ENCODE measurements around the gene SOWAHA. TPM values are rescaled to one million over a fixed set of nuclear protein-coding genes. Genes with fewer than 3 reads are reported as not detected.

Gene SOWAHA
- total RNA-seq, 1 experiment from 2014 or later: 0.20 TPM

- H4K20me1 ChIP-seq (ENCODE audit: control insufficient read depth, insufficient read depth, insufficient read length): no peaks in the 10 kb centered on the region
- H2BK15ac ChIP-seq (ENCODE audit: low read depth, low read length): no peak overlapping the region
- H3K18ac ChIP-seq (ENCODE audit: insufficient read length, low read depth, low read length): no peak overlapping the region
- H3K23me2 ChIP-seq (ENCODE audit: insufficient read length, low read depth, low read length, poor library complexity, severe bottlenecking): peaks cover 13% of the 10 kb centered on the region
- no peak overlapping the region for H2AK5ac ChIP-seq (ENCODE audit: insufficient read length, low read length)
- Mint-ChIP-seq H3K36me3 (ENCODE audit: insufficient read depth in 1 of 3, low read depth in 3 of 3) (no peaks in the 10 kb centered on the region), H3K4me3 (no peak overlapping the region), H3K9me3 (no peaks in the 10 kb centered on the region; a peak in 1 of 5 replicates), H3K4me1 (peaks cover 9% of the 10 kb centered on the region in 2 experiments), H3K27me3 (ENCODE audit: low read depth) (peaks cover 51% of the 10 kb centered on the region), H3K27ac (no peak overlapping the region)
- peaks cover 15% of the 10 kb centered on the region; the same call in 1 of the 2 replicates for H3K27me3 ChIP-seq (ENCODE audit: insufficient read depth, low read length)
- no peak overlapping the region for H2BK5ac ChIP-seq (ENCODE audit: insufficient read length, low read length)
- no peak overlapping the region for H4K91ac ChIP-seq (ENCODE audit: insufficient read length, low read depth, low read length)
- no peak overlapping the region for H2AFZ ChIP-seq (ENCODE audit: low read length)
- no peak overlapping the region for H3K9ac ChIP-seq (ENCODE audit: extremely low read depth, insufficient read length, low read length)
- H2BK12ac ChIP-seq (ENCODE audit: insufficient read length, low read depth, low read length): no peak overlapping the region
- H3T11ph ChIP-seq (ENCODE audit: low read length): no peak overlapping the region
- WGBS (ENCODE audit: extremely low coverage, insufficient read length, low lambda C conversion rate): no CpG with 5 or more reads among the region's 4 CpGs
- no peak overlapping the region for H4K8ac ChIP-seq (replicated peaks; ENCODE audit: insufficient read length, low read depth, low read length)
- H3K79me1 ChIP-seq (ENCODE audit: insufficient read depth, low read depth, low read length, poor library complexity, severe bottlenecking): no peaks in the 10 kb centered on the region
- TF ChIP-seq CTCF (conservative IDR thresholded peaks at IDR 0.05): no peak
- H3K4me1 ChIP-seq (ENCODE audit: insufficient read depth, low read length): peaks cover 3% of the 10 kb centered on the region; the same call in 1 of the 2 replicates
- no peak for DNase-seq
- H4K5ac ChIP-seq (ENCODE audit: insufficient read length, low read depth, low read length): no peak overlapping the region
- no peaks in the 10 kb centered on the region for H3K9me3 ChIP-seq (ENCODE audit: control insufficient read depth, low read depth, low read length)
- no peak overlapping the region for H3K27ac ChIP-seq (ENCODE audit: insufficient read length, low read depth, low read length)
- H3K4me2 ChIP-seq (ENCODE audit: insufficient read depth, insufficient read length, low read length): no peak overlapping the region
- H3K79me2 ChIP-seq (ENCODE audit: insufficient read depth, low read length): no peaks in the 10 kb centered on the region
- no peak overlapping the region for H3K4ac ChIP-seq (ENCODE audit: low read depth, low read length)
- no peak overlapping the region for H3K14ac ChIP-seq (ENCODE audit: insufficient read depth, low read length)
- H2BK20ac ChIP-seq (ENCODE audit: low read depth, low read length, poor library complexity, severe bottlenecking): no peak overlapping the region
- no peak overlapping the region for H2BK120ac ChIP-seq (ENCODE audit: low read depth, low read length, poor library complexity, severe bottlenecking)
- H3K56ac ChIP-seq (ENCODE audit: insufficient read length, low read depth, low read length): no peak overlapping the region
- H3K23ac ChIP-seq (ENCODE audit: insufficient read length, low read depth, low read length): no peak overlapping the region
Measured at GRCh38 chr5:132781029-132781428, 32.1 kb upstream of the SOWAHA start.
